HEK293T (cell line): Measurements from ENCODE around the gene GIGYF1.
"Not testable (repeated sequence)": the region's sequence is repeated elsewhere in the genome, so short reads cannot be mapped to it uniquely, and the experiment has no call there.

Source experiments
- CTCF ChIA-PET: fragments of 350-600 bp; formaldehyde crosslinking; extraction: SDS; loops from one replicate; lab custom pipeline; 2021; ENCODE audit warnings: antibody characterized with exemption, inconsistent platforms; lab: Yijun Ruan, JAX
- POLR2A ChIA-PET: fragments of 350-600 bp; formaldehyde crosslinking; extraction: SDS; loops from one replicate; lab custom pipeline; 2020; ENCODE audit warnings: antibody characterized with exemption, inconsistent platforms; lab: Yijun Ruan, JAX
- DNase-seq: peaks from one replicate; pipeline ENCODE4 v3.0.0; 2012; ENCODE audit warnings: mixed read lengths; ENCODE audit errors: extremely low spot score
- ARNT ChIP-seq: fragments of 450-650 bp; IDR thresholded peaks from 2 replicates; pipeline ENCODE4 v1.6.1; 2017; ENCODE audit warnings: mild to moderate bottlenecking
- BHLHE40 ChIP-seq: fragments of 450-650 bp; IDR thresholded peaks from 2 replicates; pipeline ENCODE4 v1.6.1; 2016; ENCODE audit warnings: mild to moderate bottlenecking, moderate library complexity, borderline replicate concordance
- CTBP1 ChIP-seq: fragments of 450-650 bp; IDR thresholded peaks from 2 replicates; pipeline ENCODE4 v1.6.1; 2016; ENCODE audit warnings: borderline replicate concordance
- ELF4 ChIP-seq: fragments of 450-650 bp; IDR thresholded peaks from 2 replicates; pipeline ENCODE4 v1.6.1; 2017; ENCODE audit warnings: antibody characterized with exemption
- FOXA1 ChIP-seq: fragments of 450-650 bp; IDR thresholded peaks from 2 replicates; pipeline ENCODE4 v1.6.1; 2016; ENCODE audit warnings: mild to moderate bottlenecking
- FOXK2 ChIP-seq: fragments of 450-650 bp; IDR thresholded peaks from 2 replicates; pipeline ENCODE4 v1.6.1; 2016; ENCODE audit warnings: mild to moderate bottlenecking
- FOXM1 ChIP-seq: fragments of 450-650 bp; IDR thresholded peaks from 2 replicates; pipeline ENCODE4 v1.6.1; 2017; ENCODE audit warnings: mild to moderate bottlenecking, borderline replicate concordance
- HDGF ChIP-seq: fragments of 450-650 bp; IDR thresholded peaks from 2 replicates; pipeline ENCODE4 v1.6.1; 2017; ENCODE audit warnings: antibody characterized with exemption, borderline replicate concordance
- L3MBTL2 ChIP-seq: fragments of 450-650 bp; conservative IDR thresholded peaks from 2 replicates; pipeline ENCODE4 v1.6.1; 2016; ENCODE audit warnings: mild to moderate bottlenecking
- LEF1 ChIP-seq: fragments of 450-650 bp; IDR thresholded peaks from 2 replicates; pipeline ENCODE4 v1.6.1; 2017; ENCODE audit warnings: mild to moderate bottlenecking, borderline replicate concordance
- NFRKB ChIP-seq: fragments of 450-650 bp; IDR thresholded peaks from 2 replicates; pipeline ENCODE4 v1.6.1; 2016; ENCODE audit warnings: mild to moderate bottlenecking, moderate library complexity
- PKNOX1 ChIP-seq: fragments of 450-650 bp; IDR thresholded peaks from 2 replicates; pipeline ENCODE4 v1.6.1; 2016
- SP1 ChIP-seq: fragments of 450-650 bp; IDR thresholded peaks from 2 replicates; pipeline ENCODE4 v1.6.1; 2017
- SUZ12 ChIP-seq: fragments of 450-650 bp; IDR thresholded peaks from 2 replicates; pipeline ENCODE4 v1.6.1; 2016; ENCODE audit warnings: mild to moderate bottlenecking
- TARDBP ChIP-seq: fragments of 450-650 bp; IDR thresholded peaks from 2 replicates; pipeline ENCODE4 v1.6.1; 2016
- ZNF384 ChIP-seq: fragments of 450-650 bp; IDR thresholded peaks from 2 replicates; pipeline ENCODE4 v1.6.1; 2016

Gene GIGYF1

GRCh38 chr7:100721505-100721812 is 27.4 kb upstream of the GIGYF1 start:
- no peak for DNase-seq
- TF ChIP-seq LEF1 (no peak), ELF4 (no peak), FOXM1 (no peak), NFRKB (no peak), CTBP1 (no peak), SP1 (no peak), L3MBTL2 (no peak), HDGF (no peak), BHLHE40 (no peak)
- ChIA-PET POLR2A (interaction anchor here (8.2 kb wide), 1 partner anchor 15 kb away, joined by 68 read pairs; the partner anchor contains the start of gene POP7), CTCF (interaction anchor here (1.1 kb wide), 1 partner anchor 16 kb away, joined by 4 read pairs; the partner anchor contains the start of gene POP7)

- ChIA-PET POLR2A (interaction anchor here (8.2 kb wide), 1 partner anchor 15 kb away, joined by 68 read pairs; the partner anchor contains the start of gene POP7), CTCF (interaction anchor here (1.1 kb wide), 1 partner anchor 15 kb away, joined by 4 read pairs; the partner anchor contains the start of gene POP7)
- no peak for DNase-seq
- TF ChIP-seq ARNT (no peak), L3MBTL2 (no peak), NFRKB (no peak), FOXA1 (no peak), BHLHE40 (no peak), LEF1 (no peak), FOXK2 (no peak), ZNF384 (no peak), PKNOX1 (no peak), FOXM1 (no peak), CTBP1 (no peak), TARDBP (no peak), HDGF (no peak), SP1 (no peak), ELF4 (no peak), SUZ12 (no peak)
These were observed 26.8 kb upstream of the GIGYF1 start for GRCh38 chr7:100720671-100721504.

- POLR2A ChIA-PET: interaction anchor here (8.2 kb wide), 1 partner anchor 14 kb away, joined by 68 read pairs; the partner anchor contains the start of gene POP7
- no peak for DNase-seq
- CTCF ChIA-PET: no interaction called here
- no peak for TF ChIP-seq ELF4
These were observed 26.2 kb upstream of the GIGYF1 start, which contains the start of gene EPO for GRCh38 chr7:100720279-100720670. TSS of gene EPO (plus strand) at chr7:100720468. CDS start at chr7:100720981, 513 bp downstream.

- no peak for DNase-seq
- CTCF ChIA-PET: interaction anchor here (0.7 kb wide), 1 partner anchor 107 kb away, joined by 3 read pairs; the partner anchor contains the start of gene MOSPD3
- TF ChIP-seq SP1 (no peak), ARNT (no peak), LEF1 (no peak), TARDBP (no peak), BHLHE40 (no peak), FOXM1 (no peak), ZNF384 (no peak)
- POLR2A ChIA-PET: interaction anchor here (8.2 kb wide), 1 partner anchor 13 kb away, joined by 68 read pairs; the partner anchor contains the start of gene POP7
These were observed 25.7 kb upstream of the GIGYF1 start for GRCh38 chr7:100719523-100720278.

GRCh38 chr7:100717073-100717472 is 23.0 kb upstream of the GIGYF1 start:
- POLR2A ChIA-PET: interaction anchor here (1.3 kb wide), 1 partner anchor 11 kb away, joined by 5 read pairs; the partner anchor contains the start of gene POP7
- CTCF ChIA-PET: not testable (repeated sequence)

GRCh38 chr7:100714725-100715124 is 20.7 kb upstream of the GIGYF1 start:
- CTCF ChIA-PET: interaction anchor here (2.3 kb wide), 1 partner anchor 11 kb away, joined by 10 read pairs; no protein-coding TSS in a partner anchor

More at GRCh38 chr7:100717073-100717472, 23.0 kb upstream of the GIGYF1 start:
- DNase-seq: not testable (repeated sequence)

GRCh38 chr7:100711369-100711768 is 17.3 kb upstream of the GIGYF1 start:
- DNase-seq: no peak
- ChIA-PET CTCF (no interaction called here), POLR2A (no interaction called here)
- TF ChIP-seq NFRKB: no peak
- no peak for TF ChIP-seq FOXM1
- TF ChIP-seq ARNT: no peak
- no peak for TF ChIP-seq FOXK2
- no peak for TF ChIP-seq BHLHE40
- TF ChIP-seq ELF4: no peak

More at GRCh38 chr7:100714725-100715124, 20.7 kb upstream of the GIGYF1 start:
- TF ChIP-seq ELF4 (no peak), TARDBP (no peak), ZNF384 (no peak), FOXM1 (no peak), L3MBTL2 (no peak), CTBP1 (no peak), ARNT (no peak)
- no peak for DNase-seq
- POLR2A ChIA-PET: interaction anchor here (2.5 kb wide), 1 partner anchor 9 kb away, joined by 15 read pairs; the partner anchor contains the start of gene POP7
